Adrenal gland (tissue), 5 donors: ENCODE data around the gene LDAH.

Experiments
- POLR2A ChIP-seq, 2 donors: fragments of 450-650 bp; IDR thresholded peaks; one replicate each; pipeline ENCODE4 v1.6.1; 2017; ENCODE audit warnings: antibody characterized with exemption in 2 of 2, mild to moderate bottlenecking in 2 of 2, moderate library complexity in 1 of 2
- TF ChIP-seq, protein P1 (sequence below), 6 experiments: fragments of 450-650 bp in 4 of 6; fragments of 200-600 bp in 2 of 6; sonication (generic) in 1 of 6; IDR thresholded peaks; 1 replicate in 5 of 6; 2 replicates in 1 of 6; pipeline versions ENCODE4 v1.5.1 to v1.8.0; 2016 to 2021; ENCODE audit warnings: antibody characterized with exemption in 6 of 6, mild to moderate bottlenecking in 2 of 6, moderate library complexity in 1 of 6
- donor health status: DM: no; HTN: no; CAD: no.

DNA sequence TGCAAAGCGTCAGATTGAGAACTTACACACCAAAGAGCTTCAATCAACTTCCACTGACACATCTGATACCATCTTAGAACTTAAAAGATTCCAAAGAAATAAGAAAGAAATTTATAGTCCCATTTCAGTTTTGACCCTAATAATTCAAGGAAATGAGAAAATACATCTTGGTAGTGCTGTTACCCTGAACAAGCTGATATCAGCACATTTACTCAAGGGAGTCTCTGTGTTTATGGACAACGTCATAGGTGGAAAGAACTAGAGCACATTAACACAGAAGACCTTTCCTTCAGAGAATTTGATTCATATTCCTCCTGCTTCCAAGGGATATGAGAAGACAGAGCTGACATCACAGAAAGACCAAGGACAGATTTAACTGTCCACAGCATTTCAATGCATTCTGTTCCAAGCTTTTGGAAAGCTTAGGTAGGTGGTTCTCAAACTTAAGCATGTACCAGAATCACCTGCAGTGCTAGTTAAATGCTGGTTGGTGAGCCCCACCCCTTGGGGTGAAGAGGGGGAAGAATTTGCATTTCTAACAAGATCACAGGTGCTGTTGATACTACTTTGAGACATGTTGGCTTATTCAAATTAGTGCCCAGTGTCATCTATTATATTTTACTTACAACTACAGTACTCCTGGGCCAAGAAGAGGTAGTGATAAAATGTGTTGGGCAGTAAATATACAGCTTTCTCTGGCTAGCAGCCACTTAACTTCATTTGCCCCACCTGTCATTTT, 59.8 kb downstream of the LDAH start:
- TF ChIP-seq, protein P1, sequence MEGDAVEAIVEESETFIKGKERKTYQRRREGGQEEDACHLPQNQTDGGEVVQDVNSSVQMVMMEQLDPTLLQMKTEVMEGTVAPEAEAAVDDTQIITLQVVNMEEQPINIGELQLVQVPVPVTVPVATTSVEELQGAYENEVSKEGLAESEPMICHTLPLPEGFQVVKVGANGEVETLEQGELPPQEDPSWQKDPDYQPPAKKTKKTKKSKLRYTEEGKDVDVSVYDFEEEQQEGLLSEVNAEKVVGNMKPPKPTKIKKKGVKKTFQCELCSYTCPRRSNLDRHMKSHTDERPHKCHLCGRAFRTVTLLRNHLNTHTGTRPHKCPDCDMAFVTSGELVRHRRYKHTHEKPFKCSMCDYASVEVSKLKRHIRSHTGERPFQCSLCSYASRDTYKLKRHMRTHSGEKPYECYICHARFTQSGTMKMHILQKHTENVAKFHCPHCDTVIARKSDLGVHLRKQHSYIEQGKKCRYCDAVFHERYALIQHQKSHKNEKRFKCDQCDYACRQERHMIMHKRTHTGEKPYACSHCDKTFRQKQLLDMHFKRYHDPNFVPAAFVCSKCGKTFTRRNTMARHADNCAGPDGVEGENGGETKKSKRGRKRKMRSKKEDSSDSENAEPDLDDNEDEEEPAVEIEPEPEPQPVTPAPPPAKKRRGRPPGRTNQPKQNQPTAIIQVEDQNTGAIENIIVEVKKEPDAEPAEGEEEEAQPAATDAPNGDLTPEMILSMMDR (IDR thresholded peaks at IDR 0.05), result no peak
- TF ChIP-seq POLR2A (IDR thresholded peaks at IDR 0.05), result no peak
